Stimulated activated CD4-positive, alpha-beta T cell treated with anti-CD3 and anti-CD28 coated beads, Interleukin-1b, Interleukin-23, amount 100 ng/mL, for 1 hour (primary cell): ENCODE results near the gene UBAP2L.
A peak's percentile ranks its signal among the peaks of the same experiment; 100 is the strongest.
"Not testable (repeated sequence)": the region's sequence is repeated elsewhere in the genome, so short reads cannot be mapped to it uniquely, and the experiment has no call there.

Source experiments
- DNase-seq, 2 donors: peaks; one replicate each; pipeline ENCODE4 v3.0.0-alpha.2; 2020; ENCODE audit warnings: low read depth in 2 of 2

UBAP2L gene

GRCh38 chr1:154240294-154240833 is 19.6 kb downstream of the UBAP2L start:
- no peak for DNase-seq

- DNase-seq = no peak
Measured at GRCh38 chr1:154241703-154242351, 21.1 kb downstream of the UBAP2L start.

GRCh38 chr1:154253671-154254070 is 32.9 kb downstream of the UBAP2L start:
- no peak for DNase-seq

- DNase-seq = no peak
Measured at GRCh38 chr1:154256686-154257085, 35.9 kb downstream of the UBAP2L start.

- DNase-seq = no peak
Measured at GRCh38 chr1:154258784-154259183, 38.0 kb downstream of the UBAP2L start.

GRCh38 chr1:154260127-154260526 is 39.4 kb downstream of the UBAP2L start:
- no peak for DNase-seq

GRCh38 chr1:154263465-154264332 is 42.9 kb downstream of the UBAP2L start:
- no peak for DNase-seq

- DNase-seq = no peak
Measured at GRCh38 chr1:154264454-154264853, 43.7 kb downstream of the UBAP2L start.

GRCh38 chr1:154265586-154265985 is 44.8 kb downstream of the UBAP2L start:
- no peak for DNase-seq

- DNase-seq = no peak
Measured at GRCh38 chr1:154270833-154271232, 50.1 kb downstream of the UBAP2L start.

GRCh38 chr1:154272217-154272998 is 51.7 kb downstream of the UBAP2L start, which contains the start of gene HAX1:
TSS of gene HAX1 (plus strand) at chr1:154272629. CDS start at chr1:154272724, 95 bp downstream.
- peak; percentile 90 to 95 for DNase-seq

GRCh38 chr1:154272999-154273563 is 52.3 kb downstream of the UBAP2L start:
- no peak for DNase-seq

- DNase-seq = no peak
Measured at GRCh38 chr1:154276797-154277196, 56.0 kb downstream of the UBAP2L start.

GRCh38 chr1:154287591-154287990 is 66.8 kb downstream of the UBAP2L start:
- DNase-seq = not testable (repeated sequence)

- DNase-seq = no peak
Measured at GRCh38 chr1:154288661-154289060, 67.9 kb downstream of the UBAP2L start.

- DNase-seq = no peak
Measured at GRCh38 chr1:154290921-154291320, 70.2 kb downstream of the UBAP2L start.

GRCh38 chr1:154295408-154296235 is 74.9 kb downstream of the UBAP2L start:
- no peak for DNase-seq

- no peak for DNase-seq
Measured at GRCh38 chr1:154301582-154301981, 80.8 kb downstream of the UBAP2L start.

GRCh38 chr1:154304664-154305337 is 84.0 kb downstream of the UBAP2L start:
- no peak for DNase-seq

GRCh38 chr1:154306151-154306550 is 85.4 kb downstream of the UBAP2L start:
- DNase-seq = no peak
